IMR-90 (cell line): ENCODE results near the gene NINJ2. TPM values are rescaled to one million over a fixed set of nuclear protein-coding genes. Genes with fewer than 3 reads are reported as not detected.

Experiments used
- ATAC-seq: fragments of 200-7000 bp; cut with Tn5 transposase; 2 replicates; pipeline ENCODE4 v1.9.1; 2020; ENCODE audit warnings: low read depth, mild to moderate bottlenecking, moderate library complexity
- BruUV-seq: library from RNA; stranded (reverse); fragments of 400-500 nt; replicated peaks from 2 replicates; lab custom pipeline; 2021; lab: Mats Ljungman, UMichigan
- CTCF ChIA-PET: fragments of 300-600 bp; formaldehyde crosslinking; extraction: SDS; loops from one replicate; lab custom pipeline; 2021; ENCODE audit warnings: antibody characterized with exemption; lab: Yijun Ruan, JAX
- POLR2A ChIA-PET: fragments of 300-600 bp; sonication (Branson Sonifier 250); formaldehyde crosslinking; loops from one replicate; lab custom pipeline; 2022; ENCODE audit warnings: antibody characterized with exemption; ENCODE audit not compliant: unreplicated experiment; lab: Charles Lee
- DNase-seq: peaks from one replicate; pipeline ENCODE4 v3.0.0; 2013
- H2AFZ ChIP-seq: replicated peaks from 2 replicates; pipeline ENCODE3; 2013; ENCODE audit warnings: low read length, mild to moderate bottlenecking; ENCODE audit not compliant: poor library complexity
- H2AK5ac ChIP-seq: 2 replicates; pipeline ENCODE4 v1.6.1; 2013; ENCODE audit warnings: low read depth, low read length, inconsistent platforms
- H2AK9ac ChIP-seq: replicated peaks from 2 replicates; pipeline ENCODE3; 2013; ENCODE audit warnings: mild to moderate bottlenecking, low read depth, low read length, moderate library complexity; ENCODE audit not compliant: poor library complexity
- H2BK120ac ChIP-seq: 2 replicates; pipeline ENCODE4 v1.6.1; 2013; ENCODE audit warnings: low read depth, low read length, inconsistent platforms
- H2BK15ac ChIP-seq: 3 replicates; pipeline ENCODE4 v1.6.1; 2013; ENCODE audit warnings: low read depth, low read length, inconsistent platforms
- H2BK20ac ChIP-seq: 2 replicates; pipeline ENCODE4 v1.6.1; 2013; ENCODE audit warnings: low read depth, mild to moderate bottlenecking, inconsistent platforms, low read length, moderate library complexity
- H2BK5ac ChIP-seq: 2 replicates; pipeline ENCODE4 v1.6.1; 2013; ENCODE audit warnings: mild to moderate bottlenecking, low read depth, low read length, inconsistent platforms; ENCODE audit not compliant: poor library complexity, severe bottlenecking
- H3K14ac ChIP-seq: replicated peaks from 2 replicates; pipeline ENCODE4 v1.6.1; 2013; ENCODE audit warnings: low read depth, low read length, inconsistent platforms
- H3K18ac ChIP-seq: 2 replicates; pipeline ENCODE4 v1.6.1; 2013; ENCODE audit warnings: low read depth, low read length, control low read depth
- H3K23ac ChIP-seq: 2 replicates; pipeline ENCODE4 v1.6.1; 2013; ENCODE audit warnings: low read depth, low read length, inconsistent platforms
- H3K27ac ChIP-seq: 2 replicates; pipeline ENCODE4 v1.5.1; 2013; ENCODE audit warnings: mild to moderate bottlenecking, control low read depth, low read length; ENCODE audit not compliant: insufficient read depth
- H3K27me3 ChIP-seq: 2 replicates; pipeline ENCODE4 v1.6.1; 2013; ENCODE audit warnings: low read length; ENCODE audit not compliant: control insufficient read depth, insufficient read depth
- H3K36me3 ChIP-seq: 2 replicates; pipeline ENCODE4 v1.6.1; 2013; ENCODE audit warnings: low read length, mixed read lengths; ENCODE audit not compliant: control insufficient read depth, insufficient read depth
- H3K4ac ChIP-seq: 2 replicates; pipeline ENCODE4 v1.6.1; 2013; ENCODE audit warnings: low read depth, low read length, inconsistent platforms
- H3K4me1 ChIP-seq: 2 replicates; pipeline ENCODE4 v1.6.1; 2013; ENCODE audit warnings: low read length, mixed read lengths; ENCODE audit not compliant: control insufficient read depth, insufficient read depth
- H3K4me2 ChIP-seq: 2 replicates; pipeline ENCODE4 v1.6.1; 2013; ENCODE audit warnings: low read depth, mild to moderate bottlenecking, control low read depth, low read length, moderate library complexity
- H3K4me3 ChIP-seq: 2 replicates; pipeline ENCODE4 v1.5.1; 2013; ENCODE audit warnings: low read depth, mild to moderate bottlenecking, control low read depth, low read length, moderate library complexity; ENCODE audit not compliant: insufficient read depth
- H3K56ac ChIP-seq: 2 replicates; pipeline ENCODE4 v1.6.1; 2013; ENCODE audit warnings: low read length, inconsistent platforms; ENCODE audit not compliant: insufficient read depth; ENCODE audit errors: extremely low read depth
- H3K79me1 ChIP-seq, 2 experiments: 2 replicates each; pipeline ENCODE4 v1.6.1; 2013; ENCODE audit warnings: low read length in 2 of 2, inconsistent platforms in 1 of 2, low read depth in 1 of 2
- H3K9ac ChIP-seq: 2 replicates; pipeline ENCODE4 v1.6.1; 2013; ENCODE audit warnings: low read depth, low read length, control low read depth
- H3K9me1 ChIP-seq: 2 replicates; pipeline ENCODE4 v1.6.1; 2013; ENCODE audit warnings: low read length, inconsistent platforms; ENCODE audit not compliant: insufficient read depth
- H3K9me3 ChIP-seq: 2 replicates; pipeline ENCODE4 v1.6.1; 2013; ENCODE audit warnings: low read length; ENCODE audit not compliant: control insufficient read depth, insufficient read depth
- H4K20me1 ChIP-seq: 2 replicates; pipeline ENCODE4 v1.6.1; 2013; ENCODE audit warnings: low read length, inconsistent platforms; ENCODE audit not compliant: insufficient read depth
- H4K5ac ChIP-seq: 2 replicates; pipeline ENCODE4 v1.6.1; 2013; ENCODE audit warnings: mild to moderate bottlenecking, low read depth, low read length, control low read depth
- H4K8ac ChIP-seq, 2 experiments: 2 replicates each; pipeline ENCODE4 v1.6.1; 2013; ENCODE audit warnings: low read depth in 2 of 2, low read length in 2 of 2, control low read depth in 1 of 2, inconsistent platforms in 1 of 2
- H4K91ac ChIP-seq: 2 replicates; pipeline ENCODE4 v1.6.1; 2013; ENCODE audit warnings: low read depth, low read length, inconsistent platforms; ENCODE audit not compliant: insufficient read depth
- BHLHE40 ChIP-seq: fragments of 150-350 bp; IDR thresholded peaks from 2 replicates; pipeline ENCODE4 v1.6.1; 2016; ENCODE audit warnings: mild to moderate bottlenecking, low read depth, low read length
- CHD1 ChIP-seq: IDR thresholded peaks from 2 replicates; pipeline ENCODE4 v1.6.1; 2012; ENCODE audit warnings: low read depth, low read length, improper control_type of control experiment
- ELK1 ChIP-seq: fragments of 150-350 bp; IDR thresholded peaks from 2 replicates; pipeline ENCODE4 v1.6.1; 2016; ENCODE audit warnings: low read depth, mild to moderate bottlenecking, low read length, moderate library complexity, borderline replicate concordance
- MAZ ChIP-seq: IDR thresholded peaks from 2 replicates; pipeline ENCODE4 v1.6.1; 2012; ENCODE audit warnings: low read depth, mild to moderate bottlenecking, low read length, improper control_type of control experiment, moderate library complexity, borderline replicate concordance
- MXI1 ChIP-seq: IDR thresholded peaks from 2 replicates; pipeline ENCODE4 v1.6.1; 2012; ENCODE audit warnings: low read depth, mild to moderate bottlenecking, low read length, moderate library complexity, borderline replicate concordance
- RAD21 ChIP-seq: IDR thresholded peaks from 2 replicates; pipeline ENCODE4 v1.6.1; 2012; ENCODE audit warnings: low read length, improper control_type of control experiment
- WGBS, 2 experiments: methylation state at CpG; one replicate each; pipeline versions ENCODE4 v1.1.5 to v1.1.7; 2013; ENCODE audit warnings: missing lambda C conversion rate in 2 of 2; ENCODE audit not compliant: insufficient read length in 1 of 2; ENCODE audit errors: extremely low coverage in 2 of 2; 5-methylcytosine and 5-hydroxymethylcytosine counted together
- dilution Hi-C: fragments of 300-500 bp; cut with HindIII; formaldehyde crosslinking; loops from one replicate; pipeline ENCODE4 v1.14.3; 2018; ENCODE audit warnings: low sequenced_read_pairs; ENCODE audit not compliant: unreplicated experiment
- in situ Hi-C: fragments of 300-500 bp; cut with MboI; formaldehyde crosslinking; loops from 3 replicates; pipeline ENCODE4 v1.14.3; 2019; ENCODE audit warnings: low sequenced_read_pairs, inconsistent platforms, mixed read lengths
- intact Hi-C: fragments of 100-400 bp; cut with micrococcal nuclease; formaldehyde crosslinking; loops from 2 replicates; pipeline ENCODE4 v1.10.0; 2022
- polyA plus RNA-seq, 3 experiments: library from polyadenylated mRNA; depleted of rRNA; stranded (reverse); fragments of >200 nt; gene quantifications; 2 replicates each; pipeline ENCODE4 v1.2.3, GENCODE V29; 2012; ENCODE audit warnings: low replicate concordance in 1 of 3
- total RNA-seq: library from RNA; depleted of rRNA; stranded (reverse); fragments of >200 nt; gene quantifications from 2 replicates; pipeline ENCODE4 v1.2.3, GENCODE V29; 2012

Gene NINJ2
- total and polyA plus RNA-seq, 2 of the 4 experiments (the other 2 are of a cell fraction): not detected

DNA sequence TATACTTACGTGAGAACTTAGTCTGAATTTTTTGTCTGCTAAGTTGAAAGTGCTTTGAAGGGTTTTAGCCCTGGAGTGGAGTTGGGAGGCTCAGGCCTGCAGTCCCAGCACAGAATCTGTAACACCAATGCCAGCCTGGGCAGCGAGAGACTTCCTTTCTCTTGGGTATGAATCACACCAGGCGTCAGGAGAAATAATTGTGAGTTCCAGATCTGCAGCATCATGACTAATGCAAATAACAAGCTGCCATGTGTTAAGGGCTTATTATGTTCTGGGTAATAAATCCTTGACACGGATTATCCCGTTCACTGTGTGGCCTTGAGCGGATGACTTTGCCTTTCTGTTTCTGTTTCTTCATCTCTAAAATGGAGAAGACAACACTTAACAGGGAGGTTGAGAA lies 132.9 kb downstream of the NINJ2 start:
- Histone ChIP-seq H3K4me3 (no peak overlapping the region), H2BK5ac (no peak overlapping the region), H3K4ac (no peak overlapping the region), H3K36me3 (no peaks in the 10 kb centered on the region), H2AK9ac (no peak overlapping the region), H3K4me2 (no peak overlapping the region), H4K91ac (no peak overlapping the region), H2BK20ac (no peak overlapping the region), H4K5ac (no peak overlapping the region), H2BK15ac (no peak overlapping the region), H3K27me3 (peaks cover 49% of the 10 kb centered on the region), H2AFZ (no peak overlapping the region), H3K14ac (no peak overlapping the region), H3K79me1 (no peaks in the 10 kb centered on the region), H3K18ac (no peak overlapping the region), H4K8ac (no peak overlapping the region), H4K20me1 (no peaks in the 10 kb centered on the region), H3K23ac (no peak overlapping the region), H3K9ac (no peak overlapping the region), H3K56ac (no peak overlapping the region), H3K9me1 (0 out of 2 replicates have a peak, but pooled peaks cover 3% of the 10 kb centered on the region), H2BK120ac (no peak overlapping the region), H3K9me3 (peaks cover 3% of the 10 kb centered on the region; the same call in 1 of the 2 replicates), H3K4me1 (peaks cover 4% of the 10 kb centered on the region; the same call in 1 of the 2 replicates), H3K27ac (no peak overlapping the region), H2AK5ac (no peak overlapping the region)
- WGBS, 2 experiments: 86% methylated on average over 1 of the region's 6 CpGs; no CpG with 5 or more reads in 1 of the 2 experiments
- intact Hi-C loops (no loop called here), dilution Hi-C loops (no loop called here), in situ Hi-C loops (no loop called here)
- no peak for DNase-seq
- ATAC-seq: no peak
- BruUV-seq: no TSS peak
- CTCF ChIA-PET: no interaction called here
- TF ChIP-seq ELK1: no peak
- TF ChIP-seq MXI1: no peak
- no peak for TF ChIP-seq BHLHE40
- no peak for TF ChIP-seq RAD21
- TF ChIP-seq MAZ: no peak
- no peak for TF ChIP-seq CHD1
- POLR2A ChIA-PET: no interaction called here
